ENCODE measurements around the gene NPRL2.

The NPRL2 gene
- total RNA-seq, result 40.3 reads per million, percentile 63 among the genes with 10 or more reads in this experiment

- peak; percentile 99 for DNase-seq
Observed at GRCh38 chr3:50350527-50351322, at the start of gene NPRL2, which contains the start of gene CYB561D2. Gene NPRL2 (minus strand): TSS chr3:50350775. CDS start chr3:50350652, 123 bp downstream. Gene CYB561D2 (plus strand): TSS chr3:50350862. CDS start chr3:50351434, 572 bp downstream.

DNA sequence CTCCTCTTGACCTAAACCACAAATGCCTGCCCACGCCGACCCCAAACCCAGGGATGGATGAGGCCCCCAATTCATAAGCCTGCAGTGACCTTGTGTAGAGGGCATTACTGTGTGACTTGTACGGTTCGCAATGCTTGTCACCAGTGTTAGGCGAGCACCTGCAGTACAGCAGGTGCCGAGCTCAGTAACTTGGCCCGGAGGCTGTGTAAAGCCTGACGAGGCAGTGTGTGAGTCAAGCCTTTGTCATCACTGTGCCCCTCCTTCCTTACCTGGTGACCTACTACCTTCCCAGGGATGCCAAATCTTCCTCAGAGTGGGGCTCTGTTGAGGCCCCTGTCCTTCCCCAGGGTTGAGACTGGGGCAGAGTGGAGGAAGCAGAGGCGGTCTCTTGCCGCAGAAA lies 45.9 kb upstream of the NPRL2 start:
- no peak for DNase-seq

DNA sequence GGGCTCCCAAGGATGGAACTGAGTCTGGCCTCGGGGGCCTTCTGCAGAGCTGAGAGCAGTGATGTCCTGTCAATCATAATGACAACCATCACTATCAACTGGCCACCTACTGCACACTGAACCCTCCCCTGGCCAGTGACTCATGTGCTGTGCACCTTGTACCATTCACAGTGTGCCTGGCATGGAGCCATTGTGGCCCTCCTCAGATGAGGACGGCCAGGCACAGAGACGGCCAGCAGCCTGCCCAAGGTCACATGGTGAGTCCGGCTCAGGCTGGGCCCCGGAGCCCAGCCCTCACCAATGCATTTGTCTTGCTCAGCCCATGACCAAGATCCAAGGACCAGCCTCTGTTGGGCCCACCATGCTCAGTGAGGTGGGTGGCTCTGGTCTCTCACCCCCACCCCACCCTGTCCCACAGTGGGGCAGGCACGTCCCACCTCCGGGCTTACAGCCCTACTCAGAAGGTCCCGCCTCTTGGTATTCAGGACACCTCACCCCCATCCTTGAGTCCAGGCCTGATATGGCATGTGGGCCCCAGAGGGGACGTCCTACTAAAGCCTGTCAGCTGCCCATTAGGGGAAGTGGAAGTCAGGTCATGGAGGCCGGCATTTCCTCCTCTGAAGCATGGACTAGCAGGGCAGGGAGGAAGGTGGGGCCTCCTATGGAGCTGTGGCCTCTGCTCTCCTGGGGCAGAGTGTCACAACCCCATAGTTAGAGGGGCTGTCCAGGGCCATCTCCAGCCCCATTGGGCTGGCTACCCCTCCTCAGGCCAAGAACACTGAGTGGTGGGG lies 44.7 kb upstream of the NPRL2 start:
- no peak for DNase-seq

DNA sequence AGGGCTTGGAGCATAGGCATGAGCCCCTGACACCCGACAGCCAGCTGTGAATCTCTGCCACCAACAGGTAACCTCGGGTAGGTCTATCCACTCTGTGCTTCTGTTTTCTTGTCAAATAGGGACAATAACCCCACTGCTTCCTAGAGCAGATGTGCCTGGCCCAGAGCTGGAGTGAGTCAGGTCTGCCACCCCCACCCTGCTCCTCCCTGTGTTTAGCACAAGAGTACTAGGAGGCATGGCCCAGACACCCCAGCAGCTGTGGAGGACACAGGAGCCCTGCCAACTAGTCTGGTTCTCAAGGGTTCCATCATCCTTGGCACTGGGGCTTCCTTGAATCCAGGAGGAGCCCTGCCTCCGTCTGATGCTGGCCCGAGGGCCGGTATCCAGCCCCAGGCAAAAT lies 42.5 kb upstream of the NPRL2 start:
- DNase-seq, result no peak

DNA sequence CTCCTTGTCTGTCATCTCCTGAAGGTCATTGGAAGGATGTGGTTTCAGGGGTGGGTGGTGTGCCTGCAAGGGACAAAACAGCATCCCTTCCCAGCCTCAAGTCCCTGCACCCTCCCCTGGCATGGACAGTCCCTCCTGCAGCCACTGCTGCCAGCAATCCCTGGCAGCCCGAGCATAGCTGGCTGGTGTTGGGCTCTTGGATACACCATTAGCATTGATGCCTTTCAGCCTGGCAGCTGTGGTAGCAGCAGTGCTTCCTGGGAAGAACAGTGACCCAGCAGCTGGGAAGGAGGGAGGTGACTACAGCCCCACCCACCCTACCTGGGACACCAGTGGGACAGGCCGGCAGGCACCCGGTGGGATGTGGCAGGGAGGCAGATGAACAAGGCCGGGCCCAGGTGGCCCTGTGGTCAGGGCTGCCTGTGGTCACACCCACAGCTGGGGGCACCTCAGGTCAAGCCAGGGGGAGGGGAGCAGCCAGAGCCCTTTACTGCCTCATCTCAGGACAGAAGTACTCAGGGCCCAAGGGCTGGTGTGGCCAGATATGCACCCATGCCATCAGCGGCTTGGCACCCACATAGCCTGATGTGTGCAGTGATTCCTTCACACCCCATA lies 41.6 kb upstream of the NPRL2 start:
- DNase-seq, result no peak

DNA sequence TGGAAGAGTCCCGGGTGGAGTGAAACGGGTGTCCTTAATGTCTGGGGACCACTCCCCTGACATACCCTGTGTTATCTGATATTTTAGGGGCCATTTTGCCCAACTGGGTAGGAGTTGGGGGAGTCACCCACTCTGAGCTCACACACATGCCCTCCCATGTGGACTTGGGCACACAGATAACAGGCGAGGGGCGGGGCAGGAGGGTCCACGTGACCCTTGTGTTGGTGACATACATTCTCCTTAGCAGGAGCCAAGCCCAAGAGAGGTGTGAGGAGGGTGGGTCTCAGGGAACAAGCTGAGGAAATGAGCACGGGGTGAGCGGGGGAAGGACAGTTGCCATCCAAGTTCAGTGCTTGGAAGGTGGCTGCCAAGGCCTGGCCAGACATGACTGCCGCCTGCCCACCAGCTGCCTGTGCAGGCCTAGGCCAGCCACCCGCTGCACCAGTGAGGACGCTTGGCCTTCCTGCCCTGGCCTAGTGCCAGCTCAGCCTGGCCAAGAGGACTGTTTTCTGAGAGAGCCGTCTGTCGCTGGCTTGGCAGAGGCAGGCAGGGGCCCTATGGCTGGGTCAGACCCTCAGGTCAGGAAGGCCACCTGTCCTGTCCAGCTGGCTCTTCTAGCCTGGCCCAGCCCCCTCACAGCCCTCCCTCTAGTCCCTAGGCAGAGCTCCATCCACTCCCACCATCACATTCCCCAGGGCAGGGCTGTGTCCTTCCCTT lies 40.1 kb upstream of the NPRL2 start:
- no peak for DNase-seq

DNA sequence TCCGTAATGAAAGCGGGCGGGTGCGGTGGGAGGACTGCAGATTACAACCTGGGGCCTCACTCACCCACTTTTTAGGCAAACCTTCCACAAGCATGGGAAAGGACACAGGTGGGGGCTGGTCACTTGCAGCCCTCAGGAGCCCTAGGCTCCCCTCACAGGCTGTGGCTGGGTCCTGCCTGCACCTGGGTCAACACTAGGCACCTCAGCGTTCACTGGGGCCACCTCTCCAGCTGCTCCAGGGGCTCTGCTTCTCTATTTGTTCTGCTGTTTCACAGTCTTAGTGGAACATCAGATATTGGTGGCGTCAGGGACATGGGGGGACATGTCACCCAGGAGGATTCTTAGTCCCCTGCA lies 38.8 kb upstream of the NPRL2 start:
- DNase-seq, result no peak

DNA sequence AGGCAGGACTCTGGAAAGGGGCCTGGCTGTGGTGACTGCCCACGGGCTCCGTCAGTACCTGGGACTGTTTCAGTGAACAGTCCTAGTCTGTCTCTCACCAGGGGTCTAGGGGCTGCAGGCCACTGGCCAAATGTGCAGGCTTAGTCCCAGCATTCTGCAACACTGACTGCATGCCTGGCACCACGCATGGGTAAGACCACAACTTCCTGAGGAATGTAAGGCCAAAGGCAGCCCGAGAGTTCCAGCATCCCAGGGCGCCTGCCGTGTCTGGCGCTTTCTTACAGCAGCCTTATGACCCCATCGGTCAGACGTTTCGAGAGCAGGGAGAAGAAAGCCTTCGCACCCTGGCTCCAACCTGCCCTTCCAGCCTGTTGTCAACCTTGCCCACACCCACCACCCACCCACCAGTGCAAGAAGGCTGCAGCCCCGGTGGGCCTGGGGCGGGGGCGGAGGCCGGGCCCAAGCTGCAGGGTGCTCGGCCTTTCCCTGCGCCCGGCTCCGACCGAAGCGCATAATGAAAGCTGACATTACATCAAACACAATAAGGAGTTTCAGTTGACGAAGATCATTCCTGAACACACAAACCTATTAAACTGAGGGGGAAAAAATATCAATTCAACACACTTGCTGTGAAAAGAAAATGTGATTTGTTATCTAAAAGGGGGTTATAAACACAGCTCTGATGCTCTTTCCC lies 38.3 kb upstream of the NPRL2 start:
- no peak for DNase-seq

DNA sequence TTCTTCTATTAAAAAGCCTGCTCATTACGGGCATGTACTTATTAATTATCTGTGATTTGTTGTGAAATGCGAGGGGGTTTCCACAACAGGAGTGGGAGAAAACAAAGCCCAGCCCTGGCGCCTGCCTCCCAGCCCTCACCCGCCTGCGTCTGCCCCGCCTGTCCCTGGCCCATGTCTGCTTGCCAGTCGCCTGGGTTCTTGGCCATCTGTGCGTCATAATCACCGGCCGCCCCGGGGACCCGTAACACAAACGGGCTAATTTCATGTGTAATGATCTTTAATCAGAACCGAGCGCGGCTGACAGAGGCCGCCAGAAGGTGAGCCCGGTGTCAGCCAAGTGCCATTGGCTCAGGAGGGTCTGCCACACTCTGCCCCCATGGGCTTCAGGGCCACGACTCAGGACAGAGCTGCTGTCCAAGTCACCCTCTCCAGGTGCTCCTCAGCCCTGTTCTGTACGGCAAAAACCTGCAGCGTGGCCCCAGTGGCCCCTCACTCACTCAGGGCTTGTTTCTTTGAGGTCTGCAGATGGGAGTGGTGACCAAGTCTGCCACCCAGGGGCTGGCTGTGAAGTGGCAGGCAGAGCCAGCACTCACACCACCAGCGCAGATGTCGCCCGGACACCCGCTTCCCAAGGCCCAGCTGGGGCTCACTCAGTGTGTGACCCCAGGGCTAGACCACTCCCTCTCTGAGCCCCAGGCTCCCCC lies 37.6 kb upstream of the NPRL2 start:
- DNase-seq, result no peak

- no peak for DNase-seq
Observed at GRCh38 chr3:50385754-50386153, 35.2 kb upstream of the NPRL2 start.

- DNase-seq, result no peak
Observed at GRCh38 chr3:50383750-50384149, 33.2 kb upstream of the NPRL2 start.

DNA sequence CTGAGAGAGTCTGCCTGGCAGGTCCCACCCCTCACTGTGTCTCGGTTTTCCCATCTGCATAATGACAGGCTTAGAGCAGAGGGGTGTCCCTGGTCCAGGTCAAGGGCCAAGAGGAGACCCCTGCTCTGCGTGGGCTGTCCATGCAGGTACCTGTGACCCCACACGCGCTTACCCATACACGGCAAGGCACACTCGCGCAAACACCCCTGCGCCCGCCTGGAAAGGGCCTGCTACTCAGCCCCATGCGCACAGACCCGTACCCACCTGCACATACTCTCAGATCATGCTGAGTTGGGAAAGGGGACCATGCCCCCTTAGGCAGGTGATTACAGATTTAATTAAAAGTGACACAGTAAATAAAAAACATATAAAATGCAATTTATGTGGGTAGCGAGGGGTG lies 32.1 kb upstream of the NPRL2 start:
- DNase-seq, result no peak

DNA sequence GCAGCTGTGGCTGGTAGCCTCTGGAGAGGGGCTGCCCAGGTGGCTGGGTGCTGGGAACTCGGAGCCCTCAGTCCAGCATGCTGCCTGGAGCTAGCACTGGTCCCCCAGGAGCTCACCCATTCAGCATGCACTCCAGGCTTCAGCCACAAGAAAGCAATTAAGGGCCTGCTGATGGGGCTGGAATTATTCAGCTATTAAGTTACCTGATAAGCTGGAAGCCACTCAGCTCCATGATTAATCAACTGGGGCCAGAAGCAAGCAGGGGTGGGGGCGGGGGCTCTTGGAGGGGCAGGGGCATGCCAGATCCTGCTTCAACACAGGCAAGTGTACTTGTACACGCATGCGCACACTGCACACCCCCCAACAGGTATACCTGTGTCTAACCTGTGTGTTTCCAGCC lies 30.8 kb upstream of the NPRL2 start:
- no peak for DNase-seq

DNA sequence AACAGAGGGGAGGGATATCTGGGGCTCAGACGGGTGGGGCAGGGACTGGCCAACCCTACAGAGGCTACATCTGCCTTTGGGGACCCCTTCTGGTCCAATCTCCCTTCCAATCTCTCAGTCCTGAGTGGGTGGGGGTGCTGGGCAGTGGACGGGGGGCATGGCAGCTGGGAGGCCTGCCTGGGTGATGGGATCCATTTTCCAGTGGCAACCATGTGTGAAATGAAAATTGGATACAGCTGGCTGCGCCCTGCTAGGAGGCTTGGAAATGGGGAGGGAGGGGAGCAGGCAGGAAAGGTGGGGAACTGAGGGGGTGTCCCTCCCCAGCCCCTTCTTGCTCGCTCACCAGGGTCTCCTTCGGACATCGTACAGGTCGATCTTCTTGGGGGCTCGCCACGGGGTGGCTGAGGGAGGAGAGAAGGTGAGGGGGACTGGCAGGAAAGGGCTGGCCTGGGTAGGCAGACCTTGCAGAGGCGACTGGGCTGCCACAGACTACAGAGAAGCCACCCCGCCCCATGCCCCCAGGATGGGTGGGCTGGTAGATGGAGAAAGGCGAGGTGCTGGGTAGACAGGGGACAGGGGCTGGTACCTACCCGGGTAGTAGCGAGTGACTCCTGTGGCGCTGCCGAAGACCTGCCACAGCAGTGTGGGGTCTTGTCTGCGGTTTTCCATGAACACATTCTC lies 30.0 kb upstream of the NPRL2 start:
- no peak for DNase-seq

DNA sequence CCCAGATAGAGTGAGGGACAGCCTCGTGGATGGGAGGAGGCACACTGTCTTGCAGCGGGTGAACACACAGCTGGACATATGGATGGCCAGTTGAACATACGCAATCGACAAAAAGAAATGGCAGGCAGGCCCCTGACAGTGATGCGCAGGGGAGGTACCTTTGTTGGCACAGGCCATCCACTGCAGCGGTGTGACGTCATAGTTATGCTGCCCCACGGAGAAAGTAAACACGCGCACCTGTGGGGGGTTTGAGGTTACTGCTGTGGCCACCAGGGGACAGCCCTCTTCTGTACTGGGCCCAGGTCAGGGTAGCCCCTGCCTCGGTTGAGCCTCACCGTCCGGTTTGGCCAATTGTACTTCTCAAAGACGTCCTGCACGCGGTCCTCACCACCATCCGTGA lies 28.2 kb upstream of the NPRL2 start:
- DNase-seq, result no peak

DNA sequence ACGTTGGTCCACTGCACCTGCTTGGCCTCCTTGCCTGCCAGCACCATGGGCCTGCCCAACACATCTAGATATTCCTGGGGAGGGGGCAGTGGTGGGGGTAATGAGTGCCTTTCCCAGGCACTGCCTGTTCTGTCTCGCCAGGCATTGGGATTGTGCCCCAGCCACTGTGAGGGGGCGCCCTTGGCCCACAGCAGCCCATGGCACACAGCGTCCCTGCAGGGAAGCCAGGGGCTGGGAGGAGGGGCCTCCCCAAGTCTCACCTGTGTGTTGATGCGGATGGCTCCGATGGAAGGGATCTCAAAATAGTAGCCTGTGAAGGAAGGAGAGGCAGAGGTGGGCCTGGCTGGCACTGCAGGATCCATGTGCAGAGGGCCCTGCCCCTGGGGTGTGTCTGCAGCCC lies 27.4 kb upstream of the NPRL2 start:
- DNase-seq, result no peak

- DNase-seq, result no peak
Observed at GRCh38 chr3:50375258-50375931, 24.8 kb upstream of the NPRL2 start.

- no peak for DNase-seq
Observed at GRCh38 chr3:50374363-50375257, 24.0 kb upstream of the NPRL2 start.

Measured in effector CD4-positive, alpha-beta T cell (primary cell).